ENCODE measurements around the gene USP49.

GRCh38 chr6:41767112-41767833 lies 127.9 kb downstream of the USP49 start:
- TF ChIP-seq CTCF (IDR thresholded peaks at IDR 0.05; ENCODE audit: low read depth, low read length) (no peak), EZH2phosphoT487 (IDR thresholded peaks at IDR 0.05; ENCODE audit: low read depth) (no peak)
